Common myeloid progenitor, CD34-positive (primary cell): ENCODE measurements around the gene LCE1D.

ENCODE experiments used
- CTCF ChIA-PET: fragments of 350-600 bp; sonication (Branson Sonifier 250); formaldehyde crosslinking; loops from one replicate; lab custom pipeline; 2021; ENCODE audit warnings: antibody characterized with exemption; lab: Charles Lee
- POLR2A ChIA-PET: fragments of 350-600 bp; sonication (Branson Sonifier 250); formaldehyde crosslinking; loops from one replicate; lab custom pipeline; 2021; ENCODE audit warnings: antibody characterized with exemption; lab: Charles Lee
- DNase-seq, 3 donors: peaks; one replicate each; pipeline versions ENCODE4 v3.0.0 to v3.0.0-alpha.2; 2013
- H3K27ac ChIP-seq, 2 experiments: 1 replicate in 1 of 2; 2 replicates in 1 of 2; pipeline ENCODE4 v1.7.0; 2013; ENCODE audit warnings: inconsistent platforms in 2 of 2, low read length in 2 of 2, mild to moderate bottlenecking in 2 of 2, low read depth in 1 of 2, moderate library complexity in 1 of 2; ENCODE audit not compliant: severe bottlenecking in 2 of 2, insufficient read depth in 1 of 2, poor library complexity in 1 of 2
- H3K27me3 ChIP-seq, 5 experiments: replicated peaks in 2 of 5; 1 replicate in 3 of 5; 2 replicates in 2 of 5; pipeline versions ENCODE4 v1.6.1 to v1.7.0; 2013; ENCODE audit warnings: low read length in 4 of 5, mild to moderate bottlenecking in 2 of 5, moderate library complexity in 2 of 5, inconsistent platforms in 1 of 5; ENCODE audit not compliant: insufficient read depth in 5 of 5, control insufficient read depth in 4 of 5
- H3K36me3 ChIP-seq, 4 experiments: 1 replicate in 2 of 4; 2 replicates in 2 of 4; pipeline versions ENCODE4 v1.6.1 to v1.7.0; 2013; ENCODE audit warnings: low read length in 3 of 4, control low read depth in 1 of 4, mild to moderate bottlenecking in 1 of 4; ENCODE audit not compliant: control insufficient read depth in 4 of 4, insufficient read depth in 4 of 4
- H3K4me1 ChIP-seq, 4 experiments: 1 replicate in 3 of 4; 2 replicates in 1 of 4; pipeline versions ENCODE4 v1.6.1 to v1.7.1; 2013; ENCODE audit warnings: low read length in 3 of 4, mild to moderate bottlenecking in 3 of 4, control low read depth in 1 of 4, inconsistent platforms in 1 of 4, moderate library complexity in 1 of 4; ENCODE audit not compliant: control insufficient read depth in 4 of 4, insufficient read depth in 4 of 4; ENCODE audit errors: control extremely low read depth in 1 of 4
- H3K4me3 ChIP-seq, 7 experiments: 1 replicate in 4 of 7; 2 replicates in 3 of 7; pipeline versions ENCODE4 v1.5.1 to v1.7.0; 2013; ENCODE audit warnings: mild to moderate bottlenecking in 7 of 7, low read length in 6 of 7, moderate library complexity in 6 of 7, inconsistent platforms in 2 of 7, low read depth in 2 of 7, control low read depth in 1 of 7; ENCODE audit not compliant: insufficient read depth in 4 of 7, control insufficient read depth in 1 of 7; ENCODE audit errors: extremely low read depth in 1 of 7
- H3K9me3 ChIP-seq, 5 experiments: 1 replicate in 4 of 5; 2 replicates in 1 of 5; pipeline versions ENCODE4 v1.6.1 to v1.7.1; 2013; ENCODE audit warnings: low read length in 4 of 5, mild to moderate bottlenecking in 2 of 5, inconsistent platforms in 1 of 5, low read depth in 1 of 5, moderate library complexity in 1 of 5; ENCODE audit not compliant: control insufficient read depth in 4 of 5, insufficient read depth in 2 of 5; ENCODE audit errors: control extremely low read depth in 1 of 5
- WGBS: methylation state at CpG from one replicate; pipeline ENCODE4 v1.1.5; 2013; ENCODE audit not compliant: insufficient coverage; 5-methylcytosine and 5-hydroxymethylcytosine counted together

The LCE1D gene

GRCh38 chr1:152776361-152776760, 20.2 kb upstream of the LCE1D start:
- Histone ChIP-seq H3K36me3 (no peaks in the 10 kb centered on the region), H3K9me3 (peaks cover 0 to 1% (median 0%) of the 10 kb centered on the region in 5 experiments), H3K4me1 (no peaks in the 10 kb centered on the region), H3K4me3 (no peak overlapping the region), H3K27ac (no peak overlapping the region), H3K27me3 (peaks cover 0 to 13% (median 0%) of the 10 kb centered on the region in 5 experiments)
- WGBS: 85% methylated on average over 11 of the region's 11 CpGs
- no peak for DNase-seq
- POLR2A ChIA-PET: no interaction called here
- CTCF ChIA-PET: no interaction called here

GRCh38 chr1:152777510-152778137, 18.9 kb upstream of the LCE1D start:
- CTCF ChIA-PET: no interaction called here
- POLR2A ChIA-PET: no interaction called here
- DNase-seq: no peak
- Histone ChIP-seq H3K27ac (no peak overlapping the region), H3K9me3 (no peaks in the 10 kb centered on the region), H3K4me3 (no peak overlapping the region), H3K27me3 (peaks cover 0 to 13% (median 0%) of the 10 kb centered on the region in 5 experiments), H3K4me1 (no peaks in the 10 kb centered on the region), H3K36me3 (no peaks in the 10 kb centered on the region)
- WGBS: 83% methylated on average over 1 of the region's 4 CpGs

- CTCF ChIA-PET: no interaction called here
- 80% methylated on average over 1 of the region's 2 CpGs for WGBS
These were observed 13.4 kb upstream of the LCE1D start for GRCh38 chr1:152783095-152783494.

GRCh38 chr1:152786077-152786476, 10.4 kb upstream of the LCE1D start, which contains the start of gene LCE1E:
Gene LCE1E, plus strand, starts transcription at chr1:152786257. Its CDS starts 1,043 bp downstream, at chr1:152787300.
- Histone ChIP-seq H3K4me1 (no peaks in the 10 kb centered on the region), H3K27ac (no peak within 1 kb of the TSS), H3K27me3 (peaks cover 0 to 14% (median 2%) of the 10 kb centered on the region in 5 experiments), H3K4me3 (no peak within 1 kb of the TSS), H3K9me3 (no peaks in the 10 kb centered on the region), H3K36me3 (no peaks in the 10 kb centered on the region)
- DNase-seq: no peak
- CTCF ChIA-PET: no interaction called here
- POLR2A ChIA-PET: no interaction called here
- 29% methylated on average over 1 of the region's 2 CpGs for WGBS

More at GRCh38 chr1:152783095-152783494, 13.4 kb upstream of the LCE1D start:
- Histone ChIP-seq H3K9me3 (no peaks in the 10 kb centered on the region), H3K4me1 (no peaks in the 10 kb centered on the region), H3K36me3 (no peaks in the 10 kb centered on the region), H3K27me3 (peaks cover 0 to 18% (median 2%) of the 10 kb centered on the region in 5 experiments), H3K4me3 (no peak overlapping the region), H3K27ac (no peak overlapping the region)
- POLR2A ChIA-PET: no interaction called here
- no peak for DNase-seq

GRCh38 chr1:152795686-152796085, 835 bp upstream of the LCE1D start:
- Histone ChIP-seq H3K27me3 (peaks cover 0 to 6% (median 0%) of the 10 kb centered on the region in 5 experiments), H3K4me1 (no peaks in the 10 kb centered on the region), H3K9me3 (no peaks in the 10 kb centered on the region), H3K4me3 (no peak overlapping the region), H3K36me3 (no peaks in the 10 kb centered on the region), H3K27ac (no peak overlapping the region)
- POLR2A ChIA-PET: no interaction called here
- no peak for DNase-seq
- no CpG with 5 or more reads among the region's 4 CpGs for WGBS
- CTCF ChIA-PET: no interaction called here

- Histone ChIP-seq H3K27ac (no peak overlapping the region), H3K9me3 (no peaks in the 10 kb centered on the region), H3K36me3 (no peaks in the 10 kb centered on the region), H3K27me3 (peaks cover 0 to 9% (median 2%) of the 10 kb centered on the region in 5 experiments), H3K4me3 (no peak overlapping the region), H3K4me1 (no peaks in the 10 kb centered on the region)
- WGBS: 89% methylated on average over 1 of the region's 1 CpG
- ChIA-PET CTCF (no interaction called here), POLR2A (no interaction called here)
- DNase-seq: no peak
These were observed 4.8 kb downstream of the LCE1D start for GRCh38 chr1:152801333-152801732.

GRCh38 chr1:152806576-152806975, 10.1 kb downstream of the LCE1D start, which contains the start of gene LCE1C:
Gene LCE1C, minus strand, starts transcription at chr1:152806651. Its CDS starts 1,173 bp downstream, at chr1:152805478.
- Histone ChIP-seq H3K36me3 (no peaks in the 10 kb centered on the region), H3K4me1 (no peaks in the 10 kb centered on the region), H3K27me3 (peaks cover 0 to 13% (median 2%) of the 10 kb centered on the region in 5 experiments), H3K4me3 (no peak within 1 kb of the TSS), H3K9me3 (no peaks in the 10 kb centered on the region), H3K27ac (no peak within 1 kb of the TSS)
- no peak for DNase-seq
- WGBS: 83% methylated on average over 2 of the region's 3 CpGs
- ChIA-PET CTCF (no interaction called here), POLR2A (no interaction called here)
